Measurements from ENCODE around the gene ACSL3.

Gene ACSL3

GRCh38 chr2:222939208-222939856 is 78.5 kb downstream of the ACSL3 start:
- peak; percentile 53 for TF ChIP-seq CTCF (IDR thresholded peaks at IDR 0.05; ENCODE audit: extremely low read depth, missing control alignments)

GRCh38 chr2:222939979-222940378 is 79.1 kb downstream of the ACSL3 start:
- TF ChIP-seq CTCF (IDR thresholded peaks at IDR 0.05; ENCODE audit: extremely low read depth, missing control alignments) = no peak
- no peak for DNase-seq (ENCODE audit: low spot score)

More at GRCh38 chr2:222939208-222939856, 78.5 kb downstream of the ACSL3 start:
- DNase-seq (ENCODE audit: low spot score) = peak; percentile 35

- no peak for TF ChIP-seq CTCF (IDR thresholded peaks at IDR 0.05; ENCODE audit: extremely low read depth, missing control alignments)
- no peak for DNase-seq (ENCODE audit: low spot score)
Observed at GRCh38 chr2:222941510-222942032, 80.7 kb downstream of the ACSL3 start.

- no peak for DNase-seq (ENCODE audit: low spot score)
- no peak for TF ChIP-seq CTCF (IDR thresholded peaks at IDR 0.05; ENCODE audit: extremely low read depth, missing control alignments)
Observed at GRCh38 chr2:222942561-222942960, 81.7 kb downstream of the ACSL3 start.

- no peak for DNase-seq (ENCODE audit: low spot score)
- no peak for TF ChIP-seq CTCF (IDR thresholded peaks at IDR 0.05; ENCODE audit: extremely low read depth, missing control alignments)
Observed at GRCh38 chr2:222942977-222943376, 82.1 kb downstream of the ACSL3 start.

- peak; percentile 13 for DNase-seq (ENCODE audit: low spot score)
- no peak for TF ChIP-seq CTCF (IDR thresholded peaks at IDR 0.05; ENCODE audit: extremely low read depth, missing control alignments)
Observed at GRCh38 chr2:222943820-222944219, 83.0 kb downstream of the ACSL3 start.

- DNase-seq (ENCODE audit: low spot score) = no peak
- no peak for TF ChIP-seq CTCF (IDR thresholded peaks at IDR 0.05; ENCODE audit: extremely low read depth, missing control alignments)
Observed at GRCh38 chr2:222944552-222944951, 83.7 kb downstream of the ACSL3 start.
